Measurements from ENCODE around the gene LYG2. TPM values are rescaled to one million over a fixed set of nuclear protein-coding genes. Genes with fewer than 3 reads are reported as not detected.
"Not testable (repeated sequence)": the region's sequence is repeated elsewhere in the genome, so short reads cannot be mapped to it uniquely, and the experiment has no call there.

LYG2 gene
- total RNA-seq, 6 experiments from 2014 or later: not detected

- DNase-seq: no peak
- H3K9me3 Mint-ChIP-seq: no peaks in the 10 kb centered on the region
- TF ChIP-seq CTCF (IDR thresholded peaks at IDR 0.05): no peak
- no peaks in the 10 kb centered on the region for H3K4me1 Mint-ChIP-seq (ENCODE audit: low read depth)
- peaks cover 19% of the 10 kb centered on the region for H3K36me3 Mint-ChIP-seq (ENCODE audit: low read depth)
- H3K27ac Mint-ChIP-seq: no peak overlapping the region
- H3K27me3 Mint-ChIP-seq (ENCODE audit: insufficient read depth): no peaks in the 10 kb centered on the region
- H3K4me3 Mint-ChIP-seq: no peak overlapping the region
These were observed 57.2 kb downstream of the LYG2 start for GRCh38 chr2:99198103-99198841.

DNA sequence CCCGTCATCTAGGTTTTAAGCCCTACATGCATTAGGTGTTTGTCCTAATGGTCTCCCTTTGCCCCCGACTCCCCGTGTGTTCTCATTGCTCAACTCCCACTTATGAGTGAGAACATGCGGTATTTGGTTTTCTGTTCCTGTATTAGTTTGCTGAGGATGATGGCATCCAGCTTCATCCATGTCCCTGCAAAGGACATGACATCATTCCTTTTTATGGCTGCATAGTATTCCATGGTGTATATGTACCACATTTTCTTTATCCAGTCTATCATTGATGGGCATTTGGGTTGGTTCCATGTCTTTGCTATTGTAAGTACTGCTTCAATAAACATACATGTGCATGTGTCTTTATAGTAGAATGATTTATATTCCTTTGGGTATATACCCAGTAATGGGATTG, 63.1 kb downstream of the LYG2 start:
- not testable (repeated sequence) for H3K9me3 Mint-ChIP-seq; H3K27me3 Mint-ChIP-seq (ENCODE audit: insufficient read depth); H3K27ac Mint-ChIP-seq; H3K4me3 Mint-ChIP-seq; DNase-seq; H3K4me1 Mint-ChIP-seq (ENCODE audit: low read depth)
- H3K36me3 Mint-ChIP-seq (ENCODE audit: low read depth): peaks cover 41% of the 10 kb centered on the region

Other genes with a start within 250 kb of the LYG2 start
- gene C2orf15, start 114.0 kb downstream of the LYG2 start, total RNA-seq (2021; fragmentation: NEBNext Ultra II Directional; extraction: Animal tissue kit (Norgen Biotek cat#: 25700)): not detected
- 1 to 10 TPM in 4 of 6 experiments, under 1 TPM in 2; 0.83 to 2.0 (median 1.3) TPM for gene TSGA10, start 100.7 kb downstream of the LYG2 start, total RNA-seq (2021; fragmentation: NEBNext Ultra II Directional; extraction: Animal tissue kit (Norgen Biotek cat#: 25700))
- 1 to 10 TPM; 2.5 to 3.8 (median 3.3) TPM for gene LIPT1, start 100.7 kb downstream of the LYG2 start, total RNA-seq (2021; fragmentation: NEBNext Ultra II Directional; extraction: Animal tissue kit (Norgen Biotek cat#: 25700))
- 10 to 100 TPM; 12.5 to 19.5 (median 17.3) TPM for gene MITD1, start 74.6 kb downstream of the LYG2 start, total RNA-seq (2021; fragmentation: NEBNext Ultra II Directional; extraction: Animal tissue kit (Norgen Biotek cat#: 25700))
- gene MRPL30, start 74.5 kb downstream of the LYG2 start, total RNA-seq (2021; fragmentation: NEBNext Ultra II Directional; extraction: Animal tissue kit (Norgen Biotek cat#: 25700)): 10 to 100 TPM; 25.6 to 31.8 (median 29.6) TPM
- under 1 TPM in 5 of 6 experiments, not detected in 1; 0.23 to 0.70 (median 0.27) TPM for gene LYG1, start 45.5 kb upstream of the LYG2 start, total RNA-seq (2021; fragmentation: NEBNext Ultra II Directional; extraction: Animal tissue kit (Norgen Biotek cat#: 25700))
- 10 to 100 TPM; 40.3 to 47.9 (median 43.9) TPM for gene TXNDC9, start 80.7 kb upstream of the LYG2 start, total RNA-seq (2021; fragmentation: NEBNext Ultra II Directional; extraction: Animal tissue kit (Norgen Biotek cat#: 25700))
- gene EIF5B, start 81.7 kb upstream of the LYG2 start, total RNA-seq (2021; fragmentation: NEBNext Ultra II Directional; extraction: Animal tissue kit (Norgen Biotek cat#: 25700)): 10 to 100 TPM; 43.9 to 51.1 (median 47.8) TPM
- gene REV1, start 234.4 kb upstream of the LYG2 start, total RNA-seq (2021; fragmentation: NEBNext Ultra II Directional; extraction: Animal tissue kit (Norgen Biotek cat#: 25700)): 10 to 100 TPM; 17.0 to 19.2 (median 18.6) TPM

Data from HFFc6 (cell line).